OCI-LY3 (cell line): ENCODE measurements around the gene FGF10.

Experiments
- H2AFZ ChIP-seq: fragments of 200-600, 300-600 bp; shearing (Covaris generic); 2 replicates; pipeline ENCODE4 v1.6.0; 2014; ENCODE audit warnings: antibody characterized with exemption, low read depth, low read length
- H3K27ac ChIP-seq: fragments of 200-600, 300-600 bp; sonication (generic); 2 replicates; pipeline ENCODE4 v1.5.1; 2014; ENCODE audit warnings: mild to moderate bottlenecking, low read length, moderate library complexity, mixed read lengths
- H3K27me3 ChIP-seq: fragments of 200-600, 300-600 bp; sonication (generic); 2 replicates; pipeline ENCODE4 v1.6.1; 2014; ENCODE audit warnings: low read depth, low read length, mixed read lengths
- H3K36me3 ChIP-seq: fragments of 200-600, 300-600 bp; sonication (generic); replicated peaks from 2 replicates; pipeline ENCODE3; 2014; ENCODE audit warnings: low read depth, low read length, mixed read lengths
- H3K4me1 ChIP-seq: fragments of 300-600, 200-600 bp; sonication (generic); 2 replicates; pipeline ENCODE4 v1.6.1; 2014; ENCODE audit warnings: low read length, mixed read lengths
- H3K4me2 ChIP-seq: fragments of 200-600, 300-600 bp; sonication (generic); 2 replicates; pipeline ENCODE4 v1.6.1; 2014; ENCODE audit warnings: low read length, mixed read lengths
- H3K4me3 ChIP-seq: fragments of 300-600, 200-600 bp; sonication (generic); 2 replicates; pipeline ENCODE4 v1.5.1; 2014; ENCODE audit warnings: antibody characterized with exemption, mild to moderate bottlenecking, low read length, moderate library complexity
- H3K79me2 ChIP-seq: fragments of 300-600, 200-600 bp; shearing (Covaris generic); 2 replicates; pipeline ENCODE4 v1.6.1; 2014; ENCODE audit warnings: mild to moderate bottlenecking, low read length, mixed read lengths
- H3K9ac ChIP-seq: fragments of 300-600, 200-600 bp; shearing (Covaris generic); 2 replicates; pipeline ENCODE4 v1.6.0; 2014; ENCODE audit warnings: mild to moderate bottlenecking, low read length, moderate library complexity
- H3K9me3 ChIP-seq: fragments of 200-600, 300-600 bp; shearing (Covaris generic); 2 replicates; pipeline ENCODE4 v1.6.1; 2014; ENCODE audit warnings: low read length, mixed read lengths; ENCODE audit not compliant: insufficient read depth
- H4K20me1 ChIP-seq: fragments of 200-600, 300-600 bp; sonication (generic); 2 replicates; pipeline ENCODE4 v1.6.1; 2016; ENCODE audit warnings: low read length, mixed read lengths; ENCODE audit not compliant: insufficient read depth
- CTCF ChIP-seq: fragments of 200-600, 300-600 bp; sonication (generic); IDR thresholded peaks from 2 replicates; pipeline ENCODE4 v1.5.1; 2014; ENCODE audit warnings: antibody characterized with exemption, low read length, low read depth
- EZH2phosphoT487 ChIP-seq: fragments of 200-600 bp; shearing (Covaris generic); IDR thresholded peaks from 2 replicates; pipeline ENCODE4 v1.6.1; 2018; ENCODE audit warnings: antibody characterized with exemption, mixed run types, low read depth

The FGF10 gene

GRCh38 chr5:44401611-44402010 lies 12.4 kb upstream of the FGF10 start:
- Histone ChIP-seq H3K9ac (no peak overlapping the region), H3K27me3 (no peaks in the 10 kb centered on the region), H3K27ac (no peak overlapping the region), H3K9me3 (no peaks in the 10 kb centered on the region), H3K4me1 (no peaks in the 10 kb centered on the region), H3K36me3 (no peaks in the 10 kb centered on the region), H2AFZ (no peak overlapping the region), H3K4me3 (no peak overlapping the region), H4K20me1 (no peaks in the 10 kb centered on the region), H3K79me2 (no peaks in the 10 kb centered on the region), H3K4me2 (no peak overlapping the region)
- TF ChIP-seq EZH2phosphoT487 (no peak), CTCF (no peak)

GRCh38 chr5:44398382-44398781 lies 9.2 kb upstream of the FGF10 start:
- Histone ChIP-seq H3K4me3 (no peak overlapping the region), H3K4me1 (no peaks in the 10 kb centered on the region), H4K20me1 (no peaks in the 10 kb centered on the region), H3K36me3 (no peaks in the 10 kb centered on the region), H2AFZ (no peak overlapping the region), H3K9ac (no peak overlapping the region), H3K27ac (no peak overlapping the region), H3K4me2 (no peak overlapping the region), H3K79me2 (no peaks in the 10 kb centered on the region), H3K27me3 (no peaks in the 10 kb centered on the region), H3K9me3 (no peaks in the 10 kb centered on the region)
- no peak for TF ChIP-seq EZH2phosphoT487
- no peak for TF ChIP-seq CTCF

GRCh38 chr5:44396312-44396711 lies 7.1 kb upstream of the FGF10 start:
- no peaks in the 10 kb centered on the region for H3K27me3 ChIP-seq
- no peak overlapping the region for H3K4me2 ChIP-seq
- no peaks in the 10 kb centered on the region for H4K20me1 ChIP-seq
- H3K27ac ChIP-seq, result no peak overlapping the region
- no peaks in the 10 kb centered on the region for H3K4me1 ChIP-seq
- no peak overlapping the region for H2AFZ ChIP-seq
- TF ChIP-seq EZH2phosphoT487 (no peak), CTCF (no peak)
- no peak overlapping the region for H3K4me3 ChIP-seq
- no peaks in the 10 kb centered on the region for H3K36me3 ChIP-seq
- no peak overlapping the region for H3K9ac ChIP-seq
- no peaks in the 10 kb centered on the region for H3K79me2 ChIP-seq
- H3K9me3 ChIP-seq, result no peaks in the 10 kb centered on the region

GRCh38 chr5:44390351-44390750 lies 1.1 kb upstream of the FGF10 start:
- Histone ChIP-seq H3K27ac (no peak overlapping the region), H3K27me3 (no peaks in the 10 kb centered on the region), H3K36me3 (no peaks in the 10 kb centered on the region), H3K4me2 (no peak overlapping the region), H2AFZ (no peak overlapping the region), H3K9ac (no peak overlapping the region), H3K9me3 (no peaks in the 10 kb centered on the region), H3K4me1 (no peaks in the 10 kb centered on the region), H4K20me1 (no peaks in the 10 kb centered on the region), H3K79me2 (no peaks in the 10 kb centered on the region), H3K4me3 (no peak overlapping the region)
- no peak for TF ChIP-seq CTCF
- TF ChIP-seq EZH2phosphoT487, result no peak
